DOHH2 (cell line): ENCODE data around the gene CFAP92.

Source experiments
- H3F3A ChIP-seq: fragments of 200-600 bp; sonication (generic), shearing (Covaris generic); 2 replicates; pipeline ENCODE4 v1.6.0; 2016; ENCODE audit warnings: antibody characterized with exemption, mild to moderate bottlenecking; ENCODE audit not compliant: control insufficient read depth, insufficient read depth
- H3K27ac ChIP-seq: fragments of 200-600 bp; sonication (generic); 2 replicates; pipeline ENCODE4 v1.5.1; 2014; ENCODE audit warnings: low read depth, mild to moderate bottlenecking, low read length, moderate library complexity
- H3K27me3 ChIP-seq: fragments of 200-600 bp; sonication (generic); 2 replicates; pipeline ENCODE4 v1.6.1; 2014; ENCODE audit warnings: mild to moderate bottlenecking, low read length, mixed read lengths; ENCODE audit not compliant: control insufficient read depth
- H3K36me3 ChIP-seq: fragments of 200-600 bp; sonication (generic); 2 replicates; pipeline ENCODE4 v1.6.1; 2014; ENCODE audit warnings: mild to moderate bottlenecking, low read length, moderate library complexity, mixed read lengths; ENCODE audit not compliant: control insufficient read depth
- H3K4me1 ChIP-seq: fragments of 200-600 bp; sonication (generic); 2 replicates; pipeline ENCODE4 v1.6.1; 2014; ENCODE audit warnings: mild to moderate bottlenecking, low read length, mixed read lengths; ENCODE audit not compliant: control insufficient read depth
- H3K4me2 ChIP-seq: fragments of 200-600 bp; sonication (generic); 2 replicates; pipeline ENCODE4 v1.6.0; 2014; ENCODE audit warnings: mild to moderate bottlenecking, low read length, moderate library complexity
- H3K4me3 ChIP-seq: fragments of 200-600 bp; sonication (generic); 2 replicates; pipeline ENCODE4 v1.5.1; 2014; ENCODE audit warnings: mild to moderate bottlenecking, low read length, mixed read lengths
- H3K79me2 ChIP-seq: fragments of 200-600 bp; sonication (generic); 2 replicates; pipeline ENCODE4 v1.6.1; 2014; ENCODE audit warnings: mild to moderate bottlenecking, low read length, mixed read lengths; ENCODE audit not compliant: control insufficient read depth
- H3K9me2 ChIP-seq: fragments of 200-600 bp; sonication (generic); replicated peaks from 2 replicates; pipeline ENCODE4 v1.6.1; 2014; ENCODE audit warnings: mild to moderate bottlenecking, low read length, mixed read lengths; ENCODE audit not compliant: control insufficient read depth
- H3K9me3 ChIP-seq: fragments of 200-600 bp; sonication (generic); 2 replicates; pipeline ENCODE4 v1.6.1; 2014; ENCODE audit warnings: antibody characterized with exemption, low read length, mixed read lengths; ENCODE audit not compliant: control insufficient read depth, insufficient read depth
- H4K20me1 ChIP-seq: fragments of 200-600 bp; sonication (generic); 2 replicates; pipeline ENCODE4 v1.6.0; 2014; ENCODE audit warnings: low read depth, mild to moderate bottlenecking, antibody characterized with exemption, low read length, moderate library complexity; ENCODE audit not compliant: control insufficient read depth, insufficient read depth
- CTCF ChIP-seq: fragments of 200-600 bp; sonication (generic); IDR thresholded peaks from one replicate; pipeline ENCODE4 v1.5.1; 2014; ENCODE audit warnings: antibody characterized with exemption, mild to moderate bottlenecking, low read depth, low read length; ENCODE audit not compliant: poor library complexity, severe bottlenecking
- EZH2phosphoT487 ChIP-seq: fragments of 200-600 bp; sonication (generic); IDR thresholded peaks from 2 replicates; pipeline ENCODE4 v1.6.1; 2017; ENCODE audit warnings: borderline replicate concordance, mild to moderate bottlenecking, antibody characterized with exemption, low read length, moderate library complexity, mixed read lengths

Gene CFAP92

GRCh38 chr3:129013491-129013891 is 19.6 kb upstream of the CFAP92 start:
- peaks cover 30% of the 10 kb centered on the region for H3K4me1 ChIP-seq
- H4K20me1 ChIP-seq, result no peaks in the 10 kb centered on the region
- TF ChIP-seq EZH2phosphoT487 (no peak), CTCF (no peak)
- H3F3A ChIP-seq, result no peaks in the 10 kb centered on the region
- H3K4me3 ChIP-seq, result no peak overlapping the region
- no peak overlapping the region for H3K4me2 ChIP-seq
- no peaks in the 10 kb centered on the region for H3K9me2 ChIP-seq
- no peaks in the 10 kb centered on the region for H3K36me3 ChIP-seq
- no peaks in the 10 kb centered on the region for H3K9me3 ChIP-seq
- H3K27ac ChIP-seq, result no peak overlapping the region
- no peaks in the 10 kb centered on the region for H3K27me3 ChIP-seq
- no peaks in the 10 kb centered on the region for H3K79me2 ChIP-seq

- Histone ChIP-seq H3F3A (no peaks in the 10 kb centered on the region), H3K9me3 (no peaks in the 10 kb centered on the region), H3K79me2 (no peaks in the 10 kb centered on the region), H3K9me2 (no peaks in the 10 kb centered on the region), H3K36me3 (no peaks in the 10 kb centered on the region), H3K27ac (no peak overlapping the region), H3K4me3 (no peak overlapping the region), H3K27me3 (no peaks in the 10 kb centered on the region; the same call in 1 of the 2 replicates), H3K4me1 (peaks cover 7% of the 10 kb centered on the region), H3K4me2 (no peak overlapping the region), H4K20me1 (no peaks in the 10 kb centered on the region)
- no peak for TF ChIP-seq CTCF
- TF ChIP-seq EZH2phosphoT487, result no peak
These were observed 16.6 kb upstream of the CFAP92 start for GRCh38 chr3:129010310-129010956.

- Histone ChIP-seq H3K4me3 (no peak overlapping the region), H3K4me1 (peaks cover 9% of the 10 kb centered on the region), H3F3A (no peaks in the 10 kb centered on the region), H3K9me3 (no peaks in the 10 kb centered on the region), H3K27ac (no peak overlapping the region), H3K79me2 (no peaks in the 10 kb centered on the region), H3K4me2 (no peak overlapping the region), H3K9me2 (no peaks in the 10 kb centered on the region), H3K36me3 (no peaks in the 10 kb centered on the region), H3K27me3 (no peaks in the 10 kb centered on the region; the same call in 1 of the 2 replicates), H4K20me1 (no peaks in the 10 kb centered on the region)
- TF ChIP-seq EZH2phosphoT487 (no peak), CTCF (no peak)
These were observed 15.4 kb upstream of the CFAP92 start for GRCh38 chr3:129009266-129009665.
